GM19324 (cell line): ENCODE data around the gene OPALIN.

Experiments
- ATAC-seq: cut with Tn5 transposase; IDR thresholded peaks from one replicate; pipeline ENCODE4 v1.9.1; 2021; ENCODE audit warnings: mild to moderate bottlenecking, moderate library complexity; ENCODE audit not compliant: unreplicated experiment, low FRiP score

OPALIN gene

GRCh38 chr10:96374985-96375830 lies 16.4 kb upstream of the OPALIN start:
- peak; percentile 58 for ATAC-seq

GRCh38 chr10:96374639-96374984 lies 15.8 kb upstream of the OPALIN start:
- no peak for ATAC-seq

- ATAC-seq: no peak
These were observed 15.2 kb upstream of the OPALIN start for GRCh38 chr10:96374004-96374403.

- ATAC-seq: no peak
These were observed 12.6 kb upstream of the OPALIN start for GRCh38 chr10:96371356-96371755.

GRCh38 chr10:96370584-96371157 lies 11.9 kb upstream of the OPALIN start:
- no peak for ATAC-seq

- ATAC-seq: no peak
These were observed 11.2 kb upstream of the OPALIN start for GRCh38 chr10:96369890-96370583.

GRCh38 chr10:96368971-96369370 lies 10.2 kb upstream of the OPALIN start:
- ATAC-seq: no peak

GRCh38 chr10:96367470-96367869 lies 8.7 kb upstream of the OPALIN start:
- no peak for ATAC-seq

- ATAC-seq: no peak
These were observed 7.7 kb upstream of the OPALIN start for GRCh38 chr10:96366508-96366907.

- no peak for ATAC-seq
These were observed 6.8 kb upstream of the OPALIN start for GRCh38 chr10:96365571-96365970.

- ATAC-seq: no peak
These were observed 2.0 kb upstream of the OPALIN start for GRCh38 chr10:96360766-96361165.

- ATAC-seq: no peak
These were observed 1.5 kb upstream of the OPALIN start for GRCh38 chr10:96360331-96360730.

- no peak for ATAC-seq
These were observed 814 bp upstream of the OPALIN start for GRCh38 chr10:96359616-96360015.

- ATAC-seq: no peak
These were observed 1.7 kb downstream of the OPALIN start for GRCh38 chr10:96357038-96357620.

GRCh38 chr10:96352582-96352981 lies 6.2 kb downstream of the OPALIN start:
- ATAC-seq: no peak

- ATAC-seq: no peak
These were observed 6.8 kb downstream of the OPALIN start for GRCh38 chr10:96352027-96352426.

GRCh38 chr10:96346295-96346694 lies 12.5 kb downstream of the OPALIN start:
- no peak for ATAC-seq

GRCh38 chr10:96345222-96345621 lies 13.6 kb downstream of the OPALIN start:
- no peak for ATAC-seq

- no peak for ATAC-seq
These were observed 14.6 kb downstream of the OPALIN start for GRCh38 chr10:96344178-96344577.

- ATAC-seq: no peak
These were observed 16.4 kb downstream of the OPALIN start for GRCh38 chr10:96342402-96342801.
